Prostate gland (tissue), 2 donors: ENCODE measurements around the gene MAN2B1.

Experiments
- CTCF ChIP-seq, 4 experiments: fragments of 200-600 bp in 2 of 4; fragments of 450-650 bp in 2 of 4; sonication (generic) in 2 of 4; IDR thresholded peaks; 1 replicate in 3 of 4; 2 replicates in 1 of 4; pipeline ENCODE4 v1.5.1; 2016 to 2019; ENCODE audit warnings: antibody characterized with exemption in 4 of 4, mild to moderate bottlenecking in 2 of 4, moderate library complexity in 2 of 4
- POLR2A ChIP-seq: fragments of 450-650 bp; IDR thresholded peaks from one replicate; pipeline ENCODE4 v1.6.1; 2016; ENCODE audit warnings: antibody characterized with exemption, mild to moderate bottlenecking
- POLR2AphosphoS5 ChIP-seq: sonication (generic); formaldehyde crosslinking; IDR thresholded peaks from one replicate; pipeline ENCODE4 v1.6.1; 2017; ENCODE audit warnings: antibody characterized with exemption

DNA sequence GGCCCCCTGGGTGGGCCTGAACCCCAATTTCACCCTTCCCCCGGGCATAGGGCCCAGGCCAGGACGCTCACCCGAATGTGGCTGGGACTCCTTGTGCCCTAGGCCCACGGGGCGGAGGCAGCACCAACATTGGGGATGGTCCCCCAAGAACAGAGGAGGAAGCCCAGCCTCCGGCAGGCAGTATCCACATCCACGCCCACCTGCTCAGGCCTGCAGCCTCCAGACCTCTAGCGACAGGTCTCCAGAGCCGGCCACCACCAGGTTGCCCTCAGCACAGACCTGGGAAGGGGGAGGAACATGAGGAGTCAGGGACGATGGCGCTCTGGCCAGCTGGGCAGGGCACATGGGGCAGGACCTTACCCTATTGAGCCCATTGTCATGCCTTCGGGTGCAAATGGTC is 22.5 kb upstream of the MAN2B1 start:
- TF ChIP-seq CTCF (IDR thresholded peaks at IDR 0.05) (no peak), POLR2A (no peak), POLR2AphosphoS5 (no peak)
